GM06990 (cell line): ENCODE results near the gene SMPDL3B.
"Not testable (repeated sequence)": the region's sequence is repeated elsewhere in the genome, so short reads cannot be mapped to it uniquely, and the experiment has no call there.

Experiments
- DNase-seq: peaks from one replicate; pipeline ENCODE4 v3.0.0-alpha.2; 2011; ENCODE audit not compliant: insufficient read length; ENCODE audit errors: extremely low read depth
- H3K27me3 ChIP-seq: replicated peaks from 2 replicates; pipeline ENCODE4 v1.6.0; 2011; ENCODE audit warnings: low read length; ENCODE audit not compliant: control insufficient read depth, insufficient read depth
- H3K36me3 ChIP-seq: 2 replicates; pipeline ENCODE4 v1.5.1; 2011; ENCODE audit warnings: low read length; ENCODE audit not compliant: control insufficient read depth, insufficient read depth
- H3K4me3 ChIP-seq: replicated peaks from 2 replicates; pipeline ENCODE4 v1.5.1; 2011; ENCODE audit warnings: low read depth, mild to moderate bottlenecking, control low read depth, low read length
- CTCF ChIP-seq: IDR thresholded peaks from 2 replicates; pipeline ENCODE4 v1.5.1; 2011; ENCODE audit warnings: low read length, control low read depth, mild to moderate bottlenecking, inconsistent platforms; ENCODE audit not compliant: insufficient read depth, poor library complexity, severe bottlenecking

SMPDL3B gene

GRCh38 chr1:27999055-27999454 is 64.3 kb downstream of the SMPDL3B start:
- DNase-seq, result no peak
- no peak overlapping the region for H3K4me3 ChIP-seq
- peaks cover 7% of the 10 kb centered on the region for H3K36me3 ChIP-seq
- no peak for TF ChIP-seq CTCF
- no peaks in the 10 kb centered on the region for H3K27me3 ChIP-seq

GRCh38 chr1:28002600-28002999 is 67.8 kb downstream of the SMPDL3B start:
- no peak overlapping the region for H3K4me3 ChIP-seq
- no peak for DNase-seq
- peaks cover 6% of the 10 kb centered on the region for H3K36me3 ChIP-seq
- no peaks in the 10 kb centered on the region for H3K27me3 ChIP-seq
- no peak for TF ChIP-seq CTCF

DNA sequence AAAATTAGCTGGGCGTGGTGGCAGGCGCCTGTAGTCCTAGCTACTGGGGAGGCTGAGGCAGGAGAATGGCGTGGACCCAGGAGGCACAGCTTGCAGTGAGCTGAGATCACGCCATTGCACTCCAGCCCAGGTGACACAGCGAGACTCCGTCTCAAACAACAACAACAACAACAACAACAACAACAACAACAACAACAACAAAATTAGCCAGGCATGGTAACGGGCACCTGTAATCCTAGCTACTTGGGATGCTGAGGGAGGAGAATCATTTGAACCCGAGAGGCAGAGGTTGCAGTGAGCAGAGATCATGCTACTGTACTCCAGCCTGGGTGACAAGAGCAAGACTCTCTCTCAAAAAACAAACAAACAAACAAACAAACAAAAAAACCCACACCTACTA is 68.3 kb downstream of the SMPDL3B start:
- H3K36me3 ChIP-seq, H3K27me3 ChIP-seq, DNase-seq, H3K4me3 ChIP-seq: not testable (repeated sequence)
